Right lung (tissue), 5 donors: Measurements from ENCODE around the gene NBDY. TPM values are rescaled to one million over a fixed set of nuclear protein-coding genes. Genes with fewer than 3 reads are reported as not detected.

Experiments used
- polyA plus RNA-seq, 5 donors: library from polyadenylated mRNA; unstranded; fragments of 120-200 nt; gene quantifications; one replicate each; pipeline versions ENCODE4 v1.2.1 to v1.2.3, GENCODE V29; 2013; ENCODE audit warnings: inconsistent platforms in 1 of 5, low replicate concordance in 1 of 5; ENCODE audit not compliant: insufficient read length in 5 of 5, insufficient read depth in 1 of 5

The NBDY gene
- polyA plus RNA-seq, 5 donors: 73.6 to 77.9 (median 77.2) TPM

Other genes with a start within 250 kb of the NBDY start
- gene UBQLN2, start 165.6 kb upstream of the NBDY start, polyA plus RNA-seq: 10 to 100 TPM; 36.4 to 44.3 (median 38.7) TPM